H9 (cell line): ENCODE measurements around the gene ZBTB16. TPM values are rescaled to one million over a fixed set of nuclear protein-coding genes. Genes with fewer than 3 reads are reported as not detected.

Source experiments
- DNase-seq: peaks from one replicate; pipeline ENCODE4 v3.0.0-alpha.2; 2017
- H2AFZ ChIP-seq: one replicate; pipeline ENCODE4 v1.6.1; 2013; ENCODE audit warnings: mild to moderate bottlenecking, low read length, control low read depth, moderate library complexity
- H2AK5ac ChIP-seq: 2 replicates; pipeline ENCODE4 v1.6.1; 2013; ENCODE audit warnings: low read length, control low read depth, mixed read lengths; ENCODE audit not compliant: insufficient read length
- H2BK120ac ChIP-seq: one replicate; pipeline ENCODE4 v1.6.1; 2013; ENCODE audit warnings: low read depth, mild to moderate bottlenecking, low read length, control low read depth, inconsistent platforms; ENCODE audit not compliant: poor library complexity, severe bottlenecking
- H2BK12ac ChIP-seq: 2 replicates; pipeline ENCODE4 v1.6.1; 2013; ENCODE audit warnings: low read length, control low read depth, mixed read lengths, low read depth; ENCODE audit not compliant: insufficient read length
- H2BK15ac ChIP-seq: 2 replicates; pipeline ENCODE4 v1.6.1; 2013; ENCODE audit warnings: low read depth, low read length, control low read depth
- H2BK20ac ChIP-seq: one replicate; pipeline ENCODE4 v1.6.1; 2013; ENCODE audit warnings: low read depth, mild to moderate bottlenecking, low read length, control low read depth, inconsistent platforms; ENCODE audit not compliant: poor library complexity, severe bottlenecking
- H2BK5ac ChIP-seq: 2 replicates; pipeline ENCODE4 v1.6.1; 2013; ENCODE audit warnings: low read length, control low read depth, mixed read lengths; ENCODE audit not compliant: insufficient read length
- H3K14ac ChIP-seq: 2 replicates; pipeline ENCODE4 v1.6.1; 2013; ENCODE audit warnings: low read length, control low read depth; ENCODE audit not compliant: insufficient read depth
- H3K18ac ChIP-seq: 2 replicates; pipeline ENCODE4 v1.6.1; 2013; ENCODE audit warnings: low read depth, mild to moderate bottlenecking, mixed read lengths, low read length, control low read depth; ENCODE audit not compliant: insufficient read length
- H3K23ac ChIP-seq: 2 replicates; pipeline ENCODE4 v1.6.1; 2013; ENCODE audit warnings: low read length, control low read depth, mixed read lengths, low read depth; ENCODE audit not compliant: insufficient read length
- H3K23me2 ChIP-seq: 2 replicates; pipeline ENCODE4 v1.6.1; 2013; ENCODE audit warnings: low read depth, mild to moderate bottlenecking, mixed read lengths, low read length, control low read depth; ENCODE audit not compliant: insufficient read length, poor library complexity, severe bottlenecking
- H3K27ac ChIP-seq: 2 replicates; pipeline ENCODE4 v1.5.1; 2013; ENCODE audit warnings: low read length, control low read depth, mixed read lengths, low read depth; ENCODE audit not compliant: insufficient read length
- H3K27me3 ChIP-seq: 2 replicates; pipeline ENCODE4 v1.6.1; 2013; ENCODE audit warnings: low read length, control low read depth, inconsistent platforms; ENCODE audit not compliant: insufficient read depth
- H3K4ac ChIP-seq: 2 replicates; pipeline ENCODE4 v1.6.1; 2013; ENCODE audit warnings: low read depth, mild to moderate bottlenecking, control low read depth, inconsistent platforms, low read length, moderate library complexity
- H3K4me1 ChIP-seq: 2 replicates; pipeline ENCODE4 v1.6.1; 2013; ENCODE audit warnings: low read length, control low read depth, inconsistent platforms; ENCODE audit not compliant: insufficient read depth
- H3K4me2 ChIP-seq: 2 replicates; pipeline ENCODE4 v1.6.1; 2013; ENCODE audit warnings: low read length, control low read depth, mixed read lengths; ENCODE audit not compliant: insufficient read length, insufficient read depth
- H3K56ac ChIP-seq: 2 replicates; pipeline ENCODE4 v1.6.1; 2013; ENCODE audit warnings: low read depth, mild to moderate bottlenecking, mixed read lengths, low read length, control low read depth; ENCODE audit not compliant: insufficient read length
- H3K79me1 ChIP-seq: 2 replicates; pipeline ENCODE4 v1.6.1; 2013; ENCODE audit warnings: low read depth, mild to moderate bottlenecking, moderate library complexity, low read length, control low read depth, inconsistent platforms; ENCODE audit not compliant: insufficient read depth, poor library complexity, severe bottlenecking
- H3K79me2 ChIP-seq: 2 replicates; pipeline ENCODE4 v1.6.1; 2013; ENCODE audit warnings: low read length, control low read depth, inconsistent platforms; ENCODE audit not compliant: insufficient read depth
- H3K9ac ChIP-seq: 2 replicates; pipeline ENCODE4 v1.6.1; 2013; ENCODE audit warnings: low read length, control low read depth, mixed read lengths; ENCODE audit not compliant: insufficient read length; ENCODE audit errors: extremely low read depth
- H3K9me3 ChIP-seq: one replicate; pipeline ENCODE4 v1.6.1; 2013; ENCODE audit warnings: low read depth, low read length, inconsistent platforms; ENCODE audit not compliant: control insufficient read depth
- H3T11ph ChIP-seq: one replicate; pipeline ENCODE4 v1.6.1; 2013; ENCODE audit warnings: mild to moderate bottlenecking, low read length, control low read depth, inconsistent platforms
- H4K20me1 ChIP-seq: one replicate; pipeline ENCODE4 v1.6.1; 2013; ENCODE audit not compliant: control insufficient read depth, insufficient read length, insufficient read depth
- H4K5ac ChIP-seq: 2 replicates; pipeline ENCODE4 v1.6.1; 2013; ENCODE audit warnings: low read depth, mild to moderate bottlenecking, mixed read lengths, low read length, control low read depth; ENCODE audit not compliant: insufficient read length
- H4K8ac ChIP-seq: replicated peaks from 2 replicates; pipeline ENCODE4 v1.6.1; 2013; ENCODE audit warnings: low read length, control low read depth, mixed read lengths, low read depth; ENCODE audit not compliant: insufficient read length
- H4K91ac ChIP-seq: 2 replicates; pipeline ENCODE4 v1.6.1; 2013; ENCODE audit warnings: low read depth, mild to moderate bottlenecking, moderate library complexity, mixed read lengths, low read length, control low read depth; ENCODE audit not compliant: insufficient read length
- H3K27ac Mint-ChIP-seq, 3 experiments: 2 replicates in 2 of 3; 3 replicates in 1 of 3; pipeline ENCODE4 v1.8.0; 2020 to 2021; ENCODE audit warnings: mixed read lengths in 3 of 3, mild to moderate bottlenecking in 1 of 3, moderate library complexity in 1 of 3
- H3K27me3 Mint-ChIP-seq: 2 replicates; pipeline ENCODE4 v1.8.0; 2021; ENCODE audit warnings: low read depth, mild to moderate bottlenecking, moderate library complexity, mixed read lengths
- H3K36me3 Mint-ChIP-seq, 3 experiments: 2 replicates in 2 of 3; 3 replicates in 1 of 3; pipeline ENCODE4 v1.8.0; 2020 to 2021; ENCODE audit warnings: low read depth in 3 of 3, mixed read lengths in 3 of 3; ENCODE audit not compliant: insufficient read depth in 1 of 3
- H3K4me1 Mint-ChIP-seq, 2 experiments: 2 replicates each; pipeline ENCODE4 v1.8.0; 2020; ENCODE audit warnings: mixed read lengths in 2 of 2
- H3K4me3 Mint-ChIP-seq, 2 experiments: 2 replicates in 1 of 2; 3 replicates in 1 of 2; pipeline ENCODE4 v1.8.0; 2020 to 2021; ENCODE audit warnings: mild to moderate bottlenecking in 2 of 2, mixed read lengths in 2 of 2, moderate library complexity in 1 of 2
- H3K9me3 Mint-ChIP-seq, 2 experiments: 2 replicates in 1 of 2; 3 replicates in 1 of 2; pipeline ENCODE4 v1.8.0; 2020; ENCODE audit warnings: mild to moderate bottlenecking in 2 of 2, mixed read lengths in 2 of 2, moderate library complexity in 1 of 2
- WGBS: extraction: QIAGEN DNeasy Blood & Tissue Kit; methylation state at CpG from one replicate; pipeline ENCODE4 v1.1.7; 2013; ENCODE audit warnings: missing lambda C conversion rate, low lambda C conversion rate, mixed read lengths; ENCODE audit not compliant: insufficient read length; ENCODE audit errors: extremely low coverage; 5-methylcytosine and 5-hydroxymethylcytosine counted together
- total RNA-seq: library from RNA; stranded (reverse); gene quantifications from 2 replicates; pipeline ENCODE4 v1.2.1, GENCODE V29; 2021
- TF ChIP-seq, protein P1 (sequence below): fragments of 200-600 bp; sonication (generic); conservative IDR thresholded peaks from 3 replicates; pipeline ENCODE4 v1.8.0; 2021; ENCODE audit warnings: antibody characterized with exemption, mild to moderate bottlenecking

ZBTB16 gene
- total RNA-seq, 1 experiment from 2014 or later: not detected

DNA sequence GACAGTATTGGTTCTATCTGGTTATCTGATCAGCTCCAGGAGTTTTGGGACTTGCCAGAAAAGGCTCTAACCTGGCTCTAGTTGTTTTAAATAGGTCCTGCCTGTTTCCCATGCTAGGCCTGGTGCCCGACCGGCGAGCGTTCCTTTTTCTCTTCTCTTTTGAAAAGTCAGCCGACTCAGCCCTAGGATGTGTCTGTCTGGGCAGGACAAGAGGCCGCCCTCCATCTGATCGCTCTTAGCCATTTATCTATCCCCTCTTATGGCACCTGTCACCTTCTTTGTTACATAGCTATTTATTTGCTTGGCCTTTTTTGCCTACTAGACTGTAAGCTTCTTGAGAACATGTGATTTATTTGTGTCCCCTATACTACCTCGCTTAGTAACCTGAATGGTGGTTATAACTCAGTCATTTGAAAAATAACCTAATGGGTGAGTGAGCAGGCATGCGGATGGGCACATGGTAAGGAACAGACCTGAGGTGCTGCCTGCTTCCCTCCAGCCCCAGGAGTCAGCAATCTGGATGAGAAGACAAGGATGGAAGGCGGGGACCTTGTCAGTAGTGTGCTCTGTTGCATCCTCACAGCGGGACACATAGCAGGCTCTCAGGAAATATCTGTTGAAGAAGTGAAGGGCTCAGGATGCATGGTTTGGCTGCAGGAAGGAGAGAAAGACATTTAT lies 108.4 kb downstream of the ZBTB16 start:
- H3K14ac ChIP-seq: no peak overlapping the region; the same call in 1 of the 2 replicates
- H2BK12ac ChIP-seq: no peak overlapping the region

More for the DNA sequence above, 108.4 kb downstream of the ZBTB16 start:
- Histone ChIP-seq H3K23me2 (no peaks in the 10 kb centered on the region), H3T11ph (no peak overlapping the region), H2BK5ac (no peak overlapping the region), H2BK120ac (no peak overlapping the region), H3K56ac (no peak overlapping the region), H3K27ac (no peak overlapping the region), H2AK5ac (no peak overlapping the region), H2BK20ac (no peak overlapping the region), H2AFZ (no peak overlapping the region), H4K91ac (no peak overlapping the region), H3K23ac (no peak overlapping the region), H3K27me3 (no peaks in the 10 kb centered on the region), H3K4ac (no peak overlapping the region), H3K18ac (no peak overlapping the region), H3K9me3 (no peaks in the 10 kb centered on the region), H3K4me2 (no peak overlapping the region), H4K20me1 (no peaks in the 10 kb centered on the region), H4K5ac (no peak overlapping the region), H4K8ac (no peak overlapping the region), H3K4me1 (no peaks in the 10 kb centered on the region), H3K79me2 (no peaks in the 10 kb centered on the region), H2BK15ac (no peak overlapping the region), H3K9ac (no peak overlapping the region), H3K79me1 (no peaks in the 10 kb centered on the region)
- H3K4me1 Mint-ChIP-seq: peaks cover 10 to 45% of the 10 kb centered on the region in 2 experiments
- no peak overlapping the region for H3K27ac Mint-ChIP-seq
- no peak overlapping the region for H3K4me3 Mint-ChIP-seq
- no peak for DNase-seq
- peaks cover 10% of the 10 kb centered on the region for H3K27me3 Mint-ChIP-seq
- H3K36me3 Mint-ChIP-seq: no peaks in the 10 kb centered on the region
- no peaks in the 10 kb centered on the region for H3K9me3 Mint-ChIP-seq
- no CpG with 5 or more reads among the region's 11 CpGs for WGBS
- TF ChIP-seq, protein P1, sequence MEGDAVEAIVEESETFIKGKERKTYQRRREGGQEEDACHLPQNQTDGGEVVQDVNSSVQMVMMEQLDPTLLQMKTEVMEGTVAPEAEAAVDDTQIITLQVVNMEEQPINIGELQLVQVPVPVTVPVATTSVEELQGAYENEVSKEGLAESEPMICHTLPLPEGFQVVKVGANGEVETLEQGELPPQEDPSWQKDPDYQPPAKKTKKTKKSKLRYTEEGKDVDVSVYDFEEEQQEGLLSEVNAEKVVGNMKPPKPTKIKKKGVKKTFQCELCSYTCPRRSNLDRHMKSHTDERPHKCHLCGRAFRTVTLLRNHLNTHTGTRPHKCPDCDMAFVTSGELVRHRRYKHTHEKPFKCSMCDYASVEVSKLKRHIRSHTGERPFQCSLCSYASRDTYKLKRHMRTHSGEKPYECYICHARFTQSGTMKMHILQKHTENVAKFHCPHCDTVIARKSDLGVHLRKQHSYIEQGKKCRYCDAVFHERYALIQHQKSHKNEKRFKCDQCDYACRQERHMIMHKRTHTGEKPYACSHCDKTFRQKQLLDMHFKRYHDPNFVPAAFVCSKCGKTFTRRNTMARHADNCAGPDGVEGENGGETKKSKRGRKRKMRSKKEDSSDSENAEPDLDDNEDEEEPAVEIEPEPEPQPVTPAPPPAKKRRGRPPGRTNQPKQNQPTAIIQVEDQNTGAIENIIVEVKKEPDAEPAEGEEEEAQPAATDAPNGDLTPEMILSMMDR: no peak
